Thymus (tissue), 11 donors: ENCODE measurements around the gene SYNCRIP. TPM values are rescaled to one million over a fixed set of nuclear protein-coding genes. Genes with fewer than 3 reads are reported as not detected.
"Not testable (repeated sequence)": the region's sequence is repeated elsewhere in the genome, so short reads cannot be mapped to it uniquely, and the experiment has no call there.

Source experiments
- DNase-seq, 9 donors: peaks; one replicate each; pipeline ENCODE4 v3.0.0-alpha.2; 2013; ENCODE audit warnings: low spot score in 9 of 9, low read depth in 6 of 9, missing footprints in 1 of 9
- H3K27ac ChIP-seq, 2 donors: one replicate each; pipeline ENCODE4 v1.5.1; 2013; ENCODE audit warnings: control low read depth in 1 of 2, low read depth in 1 of 2, low read length in 1 of 2, mild to moderate bottlenecking in 1 of 2, moderate library complexity in 1 of 2
- H3K27me3 ChIP-seq, 2 donors: one replicate each; pipeline ENCODE4 v1.5.1; 2013; ENCODE audit warnings: low read length in 1 of 2; ENCODE audit not compliant: control insufficient read depth in 2 of 2, insufficient read depth in 1 of 2
- H3K36me3 ChIP-seq, 2 donors: one replicate each; pipeline ENCODE4 v1.5.1; 2013; ENCODE audit warnings: low read length in 1 of 2, mild to moderate bottlenecking in 1 of 2, moderate library complexity in 1 of 2; ENCODE audit not compliant: control insufficient read depth in 2 of 2, insufficient read depth in 2 of 2
- H3K4me1 ChIP-seq, 2 donors: one replicate each; pipeline ENCODE4 v1.5.1; 2013; ENCODE audit warnings: low read length in 2 of 2; ENCODE audit not compliant: control insufficient read depth in 2 of 2, insufficient read depth in 2 of 2
- H3K4me3 ChIP-seq, 2 donors: one replicate each; pipeline ENCODE4 v1.5.1; 2013; ENCODE audit warnings: low read length in 2 of 2, control low read depth in 1 of 2, mild to moderate bottlenecking in 1 of 2
- H3K9me3 ChIP-seq, 2 donors: one replicate each; pipeline ENCODE4 v1.5.1; 2013; ENCODE audit warnings: low read length in 1 of 2, mild to moderate bottlenecking in 1 of 2; ENCODE audit not compliant: control insufficient read depth in 2 of 2, insufficient read depth in 1 of 2
- WGBS: extraction: QIAGEN DNeasy Blood & Tissue Kit; methylation state at CpG from one replicate; pipeline ENCODE4 v1.1.7; 2013; 5-methylcytosine and 5-hydroxymethylcytosine counted together
- polyA plus RNA-seq: library from polyadenylated mRNA; stranded (reverse); fragments of 200-250 nt; gene quantifications from one replicate; pipeline ENCODE4 v1.2.3, GENCODE V29; 2013
- total RNA-seq: library from RNA; stranded (reverse); fragments of 120-200 nt; gene quantifications from one replicate; pipeline ENCODE4 v1.2.4, GENCODE V29; 2013
- donor health status: healthy.

Gene SYNCRIP
- total and polyA plus RNA-seq, 2 donors, result 50.6 to 74.7 TPM

DNA sequence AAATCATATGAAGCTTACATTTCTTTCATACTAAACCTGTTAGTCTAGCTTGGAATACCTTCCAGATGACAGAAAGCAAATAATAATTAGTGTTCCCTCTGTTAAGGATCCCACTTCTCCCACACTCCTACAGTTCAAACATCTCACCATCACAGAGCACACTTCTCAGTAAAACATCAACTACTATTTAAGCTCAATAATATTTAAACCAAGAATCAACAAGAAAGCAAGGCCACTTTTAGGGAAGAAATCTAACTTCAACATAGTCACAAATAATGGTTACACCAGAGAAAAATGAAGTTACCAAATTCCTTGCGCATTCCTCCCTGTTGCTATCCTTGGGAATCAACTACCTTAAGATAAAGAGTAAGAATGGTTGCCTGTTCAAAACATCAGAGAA is 50.7 kb downstream of the SYNCRIP start:
- WGBS, result 100% methylated on average over 1 of the region's 1 CpG
- Histone ChIP-seq H3K27me3 (peaks cover 0 to 12% of the 10 kb centered on the region in 2 donors), H3K4me1 (peaks cover 0 to 11% of the 10 kb centered on the region in 2 donors), H3K4me3 (no peak overlapping the region), H3K36me3 (no peaks in the 10 kb centered on the region), H3K9me3 (peaks cover 0 to 3% of the 10 kb centered on the region in 2 donors), H3K27ac (no peak overlapping the region)
- no peak for DNase-seq

DNA sequence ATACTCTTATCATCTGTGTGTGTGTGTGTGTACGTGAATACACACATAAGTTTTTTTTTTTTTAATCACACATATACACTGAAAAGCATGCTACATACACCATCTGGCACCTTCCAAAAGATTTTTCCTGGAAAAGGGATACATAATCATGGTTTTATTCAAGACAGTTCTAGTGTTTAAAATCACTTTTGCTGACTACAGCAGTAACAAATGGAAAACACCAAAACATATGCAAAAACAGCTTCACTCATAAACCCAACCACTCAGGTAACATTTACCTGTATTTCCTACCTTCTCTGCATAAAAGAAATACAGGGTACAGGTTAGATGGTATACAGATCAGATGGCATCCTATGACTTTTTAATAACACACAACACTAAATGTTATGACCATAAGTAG is 51.5 kb downstream of the SYNCRIP start:
- DNase-seq, result no peak
- Histone ChIP-seq H3K4me1 (peaks cover 0 to 11% of the 10 kb centered on the region in 2 donors), H3K36me3 (no peaks in the 10 kb centered on the region), H3K27ac (no peak overlapping the region), H3K9me3 (peaks cover 0 to 3% of the 10 kb centered on the region in 2 donors), H3K4me3 (no peak overlapping the region), H3K27me3 (peaks cover 0 to 12% of the 10 kb centered on the region in 2 donors)
- 100% methylated on average over 1 of the region's 1 CpG for WGBS

DNA sequence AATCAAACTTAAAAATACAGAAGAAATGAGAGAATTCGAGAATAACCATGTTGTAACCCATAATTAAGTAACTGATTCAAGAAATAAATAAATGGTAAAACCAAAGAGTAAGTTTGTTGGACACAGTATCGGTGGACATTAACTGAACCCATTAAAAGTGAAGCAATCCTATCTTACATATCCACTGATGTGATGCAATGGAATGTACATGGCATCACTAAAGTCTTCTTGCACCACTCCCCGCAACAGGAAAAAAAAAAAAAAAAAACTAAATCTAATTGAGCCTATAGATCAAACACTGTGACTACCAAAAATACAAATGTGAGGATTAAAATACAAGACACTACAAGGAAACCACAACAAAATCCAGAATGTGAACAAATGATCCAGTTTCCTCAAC is 56.9 kb downstream of the SYNCRIP start:
- Histone ChIP-seq H3K27ac (no peak overlapping the region), H3K27me3 (no peaks in the 10 kb centered on the region), H3K4me1 (no peaks in the 10 kb centered on the region), H3K36me3 (no peaks in the 10 kb centered on the region), H3K9me3 (peaks cover 0 to 3% of the 10 kb centered on the region in 2 donors), H3K4me3 (no peak overlapping the region)
- DNase-seq, result no peak
- WGBS, result 98% methylated on average over 3 of the region's 3 CpGs

GRCh38 chr6:85582832-85583231 is 59.9 kb downstream of the SYNCRIP start:
- not testable (repeated sequence) for H3K4me3 ChIP-seq, H3K9me3 ChIP-seq, H3K27ac ChIP-seq, H3K4me1 ChIP-seq, DNase-seq, H3K27me3 ChIP-seq, H3K36me3 ChIP-seq
- 99% methylated on average over 4 of the region's 4 CpGs for WGBS

GRCh38 chr6:85581572-85581971 is 61.1 kb downstream of the SYNCRIP start:
- Histone ChIP-seq H3K4me3 (no peak overlapping the region), H3K4me1 (no peaks in the 10 kb centered on the region), H3K36me3 (peaks cover 2 to 3% of the 10 kb centered on the region in 2 donors), H3K27ac (no peak overlapping the region), H3K9me3 (no peaks in the 10 kb centered on the region), H3K27me3 (no peaks in the 10 kb centered on the region)
- no peak for DNase-seq

DNA sequence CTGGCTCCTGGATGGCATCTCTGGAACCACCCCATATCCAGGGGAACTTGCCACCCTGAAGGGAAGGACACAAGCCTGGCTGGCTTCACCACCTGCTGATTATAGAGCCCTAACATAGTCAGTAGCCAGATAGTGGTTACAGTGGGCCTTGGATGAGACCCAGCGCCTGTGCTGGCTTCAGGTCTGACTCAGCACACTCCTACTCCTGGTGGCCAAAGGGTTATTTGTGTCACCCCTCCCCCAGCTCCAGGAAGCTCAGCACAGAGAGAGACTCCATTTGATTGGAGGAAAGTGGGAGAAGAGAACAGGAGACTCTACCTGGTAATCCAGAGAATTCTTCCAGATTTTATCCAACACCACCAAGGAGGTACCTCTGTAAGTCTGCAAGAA is 61.8 kb downstream of the SYNCRIP start:
- Histone ChIP-seq H3K36me3 (peaks cover 2 to 3% of the 10 kb centered on the region in 2 donors), H3K27ac (no peak overlapping the region), H3K4me3 (no peak overlapping the region), H3K27me3 (no peaks in the 10 kb centered on the region), H3K4me1 (no peaks in the 10 kb centered on the region), H3K9me3 (no peaks in the 10 kb centered on the region)
- DNase-seq, result no peak
- 98% methylated on average over 1 of the region's 1 CpG for WGBS

- DNase-seq, result no peak
- Histone ChIP-seq H3K27ac (no peak overlapping the region), H3K9me3 (no peaks in the 10 kb centered on the region)
Observed at GRCh38 chr6:85580118-85580877, 62.4 kb downstream of the SYNCRIP start.

DNA sequence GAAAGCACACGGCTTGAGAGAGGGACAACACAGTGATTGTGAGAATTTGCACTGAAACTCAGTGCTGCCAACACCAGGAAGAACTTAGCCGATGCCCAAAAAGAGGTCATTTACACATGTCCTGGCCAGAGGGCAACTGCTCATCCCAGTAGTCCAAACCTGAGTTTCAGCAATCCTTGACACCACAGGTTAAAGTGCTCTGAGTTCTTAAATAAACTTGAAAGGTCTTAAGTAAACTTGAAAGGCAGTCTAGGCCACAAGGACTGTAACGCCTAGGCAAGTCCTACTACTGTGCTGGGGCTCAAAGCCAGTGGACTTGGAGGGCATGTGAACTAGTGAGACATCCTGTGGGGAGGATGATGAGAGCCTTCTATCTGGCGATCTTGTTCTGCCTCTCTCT is 63.1 kb downstream of the SYNCRIP start:
- no peaks in the 10 kb centered on the region for H3K27me3 ChIP-seq
- 97% methylated on average over 4 of the region's 4 CpGs for WGBS
- H3K4me1 ChIP-seq, result no peaks in the 10 kb centered on the region
- peak overlapping the region in 1 of 2 donors; percentile 5 for H3K27ac ChIP-seq
- no peaks in the 10 kb centered on the region for H3K9me3 ChIP-seq
- peaks cover 2 to 3% of the 10 kb centered on the region in 2 donors for H3K36me3 ChIP-seq
- no peak overlapping the region for H3K4me3 ChIP-seq
- DNase-seq, result no peak

More at GRCh38 chr6:85580118-85580877, 62.4 kb downstream of the SYNCRIP start:
- H3K27me3 ChIP-seq, result no peaks in the 10 kb centered on the region
- 97% methylated on average over 5 of the region's 5 CpGs for WGBS
- no peaks in the 10 kb centered on the region for H3K4me1 ChIP-seq
- H3K36me3 ChIP-seq, result peaks cover 2 to 3% of the 10 kb centered on the region in 2 donors
- no peak overlapping the region for H3K4me3 ChIP-seq

DNA sequence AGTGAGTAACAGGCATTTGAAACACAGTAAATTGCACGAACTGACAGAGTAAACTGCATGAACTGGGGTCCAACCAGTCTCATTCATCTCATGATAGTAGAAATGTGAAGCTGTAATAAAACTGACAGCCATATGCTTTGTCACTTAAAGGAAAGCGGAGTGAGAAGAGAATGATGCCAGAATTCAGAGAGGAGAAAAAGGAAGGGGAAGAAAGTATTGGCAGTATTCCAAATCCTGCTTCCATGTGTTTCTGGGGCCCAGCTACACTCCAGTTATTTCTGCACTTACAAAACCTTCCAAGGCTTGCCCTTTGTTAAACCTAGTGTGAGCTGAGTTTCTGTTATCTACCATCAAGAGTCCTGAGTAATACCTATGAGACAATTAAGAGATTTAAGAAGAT is 66.2 kb downstream of the SYNCRIP start:
- Histone ChIP-seq H3K4me1 (no peaks in the 10 kb centered on the region), H3K9me3 (no peaks in the 10 kb centered on the region), H3K4me3 (no peak overlapping the region), H3K27ac (no peak overlapping the region), H3K27me3 (no peaks in the 10 kb centered on the region), H3K36me3 (peaks cover 2 to 3% of the 10 kb centered on the region in 2 donors)
- WGBS, result 89% methylated on average over 2 of the region's 2 CpGs
- no peak for DNase-seq
